PFSK-1 (cell line): ENCODE results near the gene DPT.

ENCODE experiments used
- FOXP2 ChIP-seq: optimal IDR thresholded peaks from 2 replicates; pipeline ENCODE3; 2011; ENCODE audit warnings: borderline replicate concordance, control low read depth, inconsistent platforms; ENCODE audit not compliant: insufficient read depth; ENCODE audit errors: extremely low read length, extremely low read depth
- POLR2AphosphoS5 ChIP-seq: IDR thresholded peaks from 2 replicates; pipeline ENCODE4 v1.6.1; 2012; ENCODE audit warnings: low read depth, mild to moderate bottlenecking, control low read depth, low read length, moderate library complexity
- SIN3A ChIP-seq: IDR thresholded peaks from 2 replicates; pipeline ENCODE4 v1.6.1; 2012; ENCODE audit warnings: mild to moderate bottlenecking, low read length, moderate library complexity, borderline replicate concordance; ENCODE audit not compliant: insufficient read depth
- TAF1 ChIP-seq: IDR thresholded peaks from 2 replicates; pipeline ENCODE4 v1.6.1; 2012; ENCODE audit warnings: low read length, control low read depth, borderline replicate concordance; ENCODE audit not compliant: insufficient read depth
- TF ChIP-seq, protein P1 (sequence below), 2 experiments: IDR thresholded peaks; 2 replicates each; pipeline versions ENCODE4 v1.6.1 to v1.8.0; 2011 to 2012; ENCODE audit warnings: low read depth in 2 of 2, low read length in 2 of 2, control low read depth in 1 of 2, inconsistent platforms in 1 of 2, mild to moderate bottlenecking in 1 of 2, moderate library complexity in 1 of 2; ENCODE audit not compliant: insufficient read depth in 1 of 2

Gene DPT

DNA sequence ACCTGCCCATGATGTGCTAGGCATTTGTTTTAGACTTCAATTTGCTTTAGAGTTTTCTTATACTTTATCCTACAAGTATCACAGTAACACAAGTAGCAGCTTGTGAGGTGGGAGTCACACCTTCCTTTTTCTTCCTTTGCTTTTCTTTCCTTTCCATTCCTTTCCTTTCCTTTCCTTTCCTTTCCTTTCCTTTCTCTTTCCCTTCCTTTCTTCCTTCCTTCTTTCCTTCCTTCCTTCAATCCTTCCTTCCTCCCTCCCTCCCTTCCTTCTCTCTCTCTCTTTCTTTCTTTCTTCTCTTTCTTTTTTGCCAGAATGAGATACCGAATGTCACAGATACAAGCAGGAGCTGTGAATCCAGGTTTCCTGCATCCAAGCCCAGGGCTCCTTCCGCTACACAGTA lies 3.9 kb downstream of the DPT start:
- TF ChIP-seq POLR2AphosphoS5 (no peak), TAF1 (no peak), SIN3A (no peak), FOXP2 (no peak)
- TF ChIP-seq, protein P1, sequence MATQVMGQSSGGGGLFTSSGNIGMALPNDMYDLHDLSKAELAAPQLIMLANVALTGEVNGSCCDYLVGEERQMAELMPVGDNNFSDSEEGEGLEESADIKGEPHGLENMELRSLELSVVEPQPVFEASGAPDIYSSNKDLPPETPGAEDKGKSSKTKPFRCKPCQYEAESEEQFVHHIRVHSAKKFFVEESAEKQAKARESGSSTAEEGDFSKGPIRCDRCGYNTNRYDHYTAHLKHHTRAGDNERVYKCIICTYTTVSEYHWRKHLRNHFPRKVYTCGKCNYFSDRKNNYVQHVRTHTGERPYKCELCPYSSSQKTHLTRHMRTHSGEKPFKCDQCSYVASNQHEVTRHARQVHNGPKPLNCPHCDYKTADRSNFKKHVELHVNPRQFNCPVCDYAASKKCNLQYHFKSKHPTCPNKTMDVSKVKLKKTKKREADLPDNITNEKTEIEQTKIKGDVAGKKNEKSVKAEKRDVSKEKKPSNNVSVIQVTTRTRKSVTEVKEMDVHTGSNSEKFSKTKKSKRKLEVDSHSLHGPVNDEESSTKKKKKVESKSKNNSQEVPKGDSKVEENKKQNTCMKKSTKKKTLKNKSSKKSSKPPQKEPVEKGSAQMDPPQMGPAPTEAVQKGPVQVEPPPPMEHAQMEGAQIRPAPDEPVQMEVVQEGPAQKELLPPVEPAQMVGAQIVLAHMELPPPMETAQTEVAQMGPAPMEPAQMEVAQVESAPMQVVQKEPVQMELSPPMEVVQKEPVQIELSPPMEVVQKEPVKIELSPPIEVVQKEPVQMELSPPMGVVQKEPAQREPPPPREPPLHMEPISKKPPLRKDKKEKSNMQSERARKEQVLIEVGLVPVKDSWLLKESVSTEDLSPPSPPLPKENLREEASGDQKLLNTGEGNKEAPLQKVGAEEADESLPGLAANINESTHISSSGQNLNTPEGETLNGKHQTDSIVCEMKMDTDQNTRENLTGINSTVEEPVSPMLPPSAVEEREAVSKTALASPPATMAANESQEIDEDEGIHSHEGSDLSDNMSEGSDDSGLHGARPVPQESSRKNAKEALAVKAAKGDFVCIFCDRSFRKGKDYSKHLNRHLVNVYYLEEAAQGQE (IDR thresholded peaks at IDR 0.05; ENCODE audit: insufficient read depth in 1 of 2, low read depth in 2 of 2, low read length in 2 of 2) = no peak

DNA sequence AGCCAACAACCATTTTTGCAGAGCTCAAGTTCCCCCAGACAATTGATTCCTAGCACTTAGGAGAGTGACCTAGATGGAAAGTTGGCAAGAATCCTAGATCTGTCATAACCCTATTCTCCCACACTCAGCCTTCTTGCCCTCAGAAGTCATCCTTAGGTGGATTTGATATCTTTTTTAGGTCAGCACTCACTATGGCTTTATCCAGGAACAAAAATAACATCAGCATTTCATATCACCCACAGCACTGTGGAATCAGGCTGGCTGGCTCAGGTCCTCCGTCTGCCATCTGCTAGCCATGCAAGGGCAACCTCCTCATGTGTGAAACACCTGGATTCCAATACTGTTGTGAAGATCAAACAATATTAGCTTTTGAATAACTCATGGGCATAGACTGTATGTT lies 6.0 kb downstream of the DPT start:
- no peak for TF ChIP-seq POLR2AphosphoS5
- no peak for TF ChIP-seq FOXP2
- no peak for TF ChIP-seq SIN3A
- TF ChIP-seq, protein P1 (IDR thresholded peaks at IDR 0.05; ENCODE audit: insufficient read depth in 1 of 2, low read depth in 2 of 2, low read length in 2 of 2) = no peak
- no peak for TF ChIP-seq TAF1

DNA sequence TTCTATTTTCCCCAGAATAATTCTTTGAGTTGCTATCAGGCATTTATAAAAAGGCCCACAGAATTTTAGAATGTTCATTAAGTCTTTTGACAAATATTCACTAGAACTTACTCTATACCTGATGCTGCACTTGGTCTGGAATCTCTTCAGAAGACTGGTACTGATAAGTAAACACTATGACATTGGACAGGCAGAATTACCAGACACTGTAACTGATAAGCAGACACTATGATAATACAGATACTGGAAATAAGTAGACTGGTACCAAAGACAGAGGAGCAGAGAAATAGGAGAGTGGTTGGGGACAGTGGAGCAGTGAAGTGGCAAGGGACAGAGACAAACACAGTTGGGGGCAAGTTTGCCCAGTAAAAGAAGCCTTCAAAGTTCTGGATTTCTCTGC lies 8.2 kb downstream of the DPT start:
- TF ChIP-seq, protein P1 (IDR thresholded peaks at IDR 0.05; ENCODE audit: insufficient read depth in 1 of 2, low read depth in 2 of 2, low read length in 2 of 2) = no peak
- TF ChIP-seq SIN3A (no peak), TAF1 (no peak), POLR2AphosphoS5 (no peak), FOXP2 (no peak)

DNA sequence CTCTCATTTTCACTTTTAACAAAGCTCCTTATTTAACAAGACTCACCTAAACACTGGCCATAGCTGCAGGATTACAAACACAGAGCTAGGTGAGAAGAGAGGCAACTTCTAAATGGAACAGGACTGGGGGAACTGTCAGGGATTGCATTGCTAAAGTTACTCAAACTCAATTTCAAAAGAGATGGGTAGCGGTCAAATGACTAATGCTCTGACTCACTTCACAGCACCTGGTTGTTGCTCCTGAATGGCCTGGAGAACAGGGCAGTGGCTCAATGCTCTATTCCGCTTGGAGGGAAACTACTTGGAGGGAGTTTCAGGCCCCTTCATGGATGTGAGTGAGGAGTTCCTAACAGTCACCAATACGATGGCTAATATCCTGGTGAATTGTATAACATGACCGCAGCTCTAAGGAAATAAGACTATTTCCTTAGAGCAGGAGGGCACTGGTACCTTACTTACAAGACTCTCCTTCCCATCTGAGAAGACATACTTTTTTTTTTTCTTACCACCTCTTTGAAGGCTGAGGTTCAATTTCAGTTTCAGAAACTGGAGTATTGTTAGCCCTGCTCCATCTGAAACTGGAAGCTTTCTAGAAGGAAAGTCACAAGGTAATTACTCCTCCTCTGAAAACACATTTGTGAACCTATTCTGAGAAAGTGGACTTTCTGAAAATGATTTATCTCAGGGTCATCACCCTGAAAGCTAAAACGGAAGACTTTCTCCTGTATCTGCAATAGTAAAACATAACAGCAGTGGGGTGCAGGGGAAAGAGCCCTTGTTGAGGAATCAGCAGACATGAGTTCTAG lies 9.5 kb downstream of the DPT start:
- TF ChIP-seq POLR2AphosphoS5 (no peak), TAF1 (no peak), FOXP2 (no peak)

DNA sequence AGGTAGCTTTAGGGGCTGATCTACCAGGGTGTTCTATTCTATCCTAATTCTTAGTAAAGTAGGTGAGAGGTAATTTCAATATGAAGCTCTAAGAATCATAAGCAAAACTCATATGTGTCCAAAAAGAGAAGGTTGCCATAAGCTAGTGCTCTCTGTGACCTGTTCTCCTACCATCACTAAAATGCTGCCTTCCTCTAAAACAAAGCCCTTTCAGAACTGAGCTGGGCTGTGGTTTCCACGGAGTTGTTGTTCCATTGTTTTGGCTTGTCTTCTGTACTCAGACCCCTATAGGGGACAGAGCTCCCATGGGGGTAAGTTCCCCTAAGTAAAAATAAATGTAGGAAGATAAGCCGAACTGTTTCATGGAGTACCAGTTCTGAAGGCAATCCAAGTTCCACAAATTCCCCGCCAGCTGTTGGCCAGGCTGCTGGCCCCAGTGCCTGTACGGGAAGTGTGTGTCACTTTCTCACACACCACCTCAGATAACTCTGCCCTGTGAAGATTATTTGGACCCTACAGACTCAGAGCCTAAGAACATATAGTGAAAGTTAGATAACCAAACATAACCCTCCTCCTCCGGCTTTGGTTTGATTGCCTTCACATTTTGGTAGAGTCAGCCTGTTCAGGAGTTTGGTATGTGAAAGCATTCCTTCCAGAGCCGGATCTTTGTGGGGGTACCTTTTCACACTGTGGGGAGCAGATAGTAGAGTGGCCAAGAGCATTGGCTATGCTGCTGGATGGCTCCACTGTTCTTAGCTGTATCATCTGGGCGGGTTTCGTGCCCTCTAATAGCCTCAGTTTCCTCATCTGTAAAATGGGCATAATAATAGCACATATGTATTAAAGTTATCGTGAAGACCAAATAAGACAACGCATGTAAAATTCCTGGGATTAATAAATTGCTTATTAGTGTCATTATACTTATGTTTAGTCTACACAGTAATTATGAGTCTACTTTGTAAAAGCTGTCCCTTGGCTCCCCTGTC lies 10.8 kb downstream of the DPT start:
- no peak for TF ChIP-seq TAF1
- no peak for TF ChIP-seq SIN3A
- no peak for TF ChIP-seq POLR2AphosphoS5
- no peak for TF ChIP-seq FOXP2
- TF ChIP-seq, protein P1 (IDR thresholded peaks at IDR 0.05; ENCODE audit: insufficient read depth in 1 of 2, low read depth in 2 of 2, low read length in 2 of 2) = no peak
